SK-N-MC (cell line): ENCODE data around the gene CDC16.

Experiments
- DNase-seq: peaks from one replicate; pipeline ENCODE4 v3.0.0-alpha.2; 2011; ENCODE audit warnings: low read depth, low spot score
- H3K27ac ChIP-seq: fragments of 200-600 bp; sonication (generic); 2 replicates; pipeline ENCODE4 v1.5.1; 2016; ENCODE audit warnings: mixed run types
- H3K36me3 ChIP-seq: fragments of 200-600 bp; sonication (generic); 2 replicates; pipeline ENCODE4 v1.6.1; 2017; ENCODE audit warnings: antibody characterized with exemption, low read length, mixed read lengths; ENCODE audit not compliant: insufficient read depth
- H3K4me3 ChIP-seq: fragments of 200-600 bp; sonication (generic); 2 replicates; pipeline ENCODE4 v1.5.1; 2016
- H3K9ac ChIP-seq: fragments of 200-600 bp; sonication (generic); 2 replicates; pipeline ENCODE4 v1.8.0; 2017; ENCODE audit warnings: mixed run types, mixed read lengths; ENCODE audit not compliant: insufficient read length
- H3K9me3 ChIP-seq: fragments of 200-600 bp; sonication (generic); 2 replicates; pipeline ENCODE4 v1.6.1; 2017; ENCODE audit warnings: low read depth, mild to moderate bottlenecking, antibody characterized with exemption, low read length, moderate library complexity, mixed read lengths
- EZH2 ChIP-seq: fragments of 200-600 bp; sonication (generic); IDR thresholded peaks from one replicate; pipeline ENCODE4 v1.6.1; 2017; ENCODE audit warnings: antibody characterized with exemption
- FOXP2 ChIP-seq: optimal IDR thresholded peaks from 2 replicates; pipeline ENCODE3; 2011; ENCODE audit warnings: mild to moderate bottlenecking, moderate library complexity; ENCODE audit not compliant: insufficient read depth; ENCODE audit errors: extremely low read length, control extremely low read depth
- POLR2AphosphoS5 ChIP-seq: IDR thresholded peaks from 2 replicates; pipeline ENCODE4 v1.6.1; 2012; ENCODE audit warnings: mild to moderate bottlenecking, low read depth, low read length, borderline replicate concordance

The CDC16 gene

DNA sequence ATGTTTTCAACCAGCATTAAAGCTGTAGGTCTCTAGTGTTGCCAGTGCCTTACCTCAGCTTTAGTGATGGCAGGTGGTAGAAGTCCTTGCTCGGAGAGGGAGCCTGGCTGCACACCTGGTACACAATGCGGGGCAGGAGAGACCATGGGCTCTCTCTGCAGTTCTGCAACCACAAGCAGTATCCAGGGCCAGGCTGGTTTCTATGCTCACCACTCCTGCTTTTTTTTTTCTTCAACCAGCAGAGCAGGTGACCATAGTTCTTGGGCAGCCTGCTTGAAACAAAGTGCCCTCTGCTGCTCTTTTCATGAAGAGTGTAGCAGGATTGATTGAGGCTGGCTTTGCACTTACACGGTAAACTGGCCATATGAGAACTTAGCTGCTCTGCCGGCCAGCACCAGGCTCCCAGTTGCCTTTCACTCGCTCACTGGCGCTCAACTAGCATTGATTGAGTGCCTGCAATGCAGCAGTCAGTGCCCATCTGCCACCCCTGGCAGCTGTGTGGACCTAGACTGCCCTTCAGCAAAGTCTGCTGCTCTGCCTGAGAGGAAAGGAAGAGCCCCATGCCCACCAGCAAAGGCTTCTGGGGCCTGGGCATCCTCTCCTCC is 75.2 kb downstream of the CDC16 start:
- no peak for DNase-seq
- Histone ChIP-seq H3K4me3 (no peak overlapping the region), H3K9me3 (no peaks in the 10 kb centered on the region), H3K9ac (no peak overlapping the region), H3K36me3 (peaks cover 12% of the 10 kb centered on the region; the same call in 1 of the 2 replicates), H3K27ac (no peak overlapping the region)
- TF ChIP-seq EZH2 (no peak), POLR2AphosphoS5 (no peak), FOXP2 (no peak)

DNA sequence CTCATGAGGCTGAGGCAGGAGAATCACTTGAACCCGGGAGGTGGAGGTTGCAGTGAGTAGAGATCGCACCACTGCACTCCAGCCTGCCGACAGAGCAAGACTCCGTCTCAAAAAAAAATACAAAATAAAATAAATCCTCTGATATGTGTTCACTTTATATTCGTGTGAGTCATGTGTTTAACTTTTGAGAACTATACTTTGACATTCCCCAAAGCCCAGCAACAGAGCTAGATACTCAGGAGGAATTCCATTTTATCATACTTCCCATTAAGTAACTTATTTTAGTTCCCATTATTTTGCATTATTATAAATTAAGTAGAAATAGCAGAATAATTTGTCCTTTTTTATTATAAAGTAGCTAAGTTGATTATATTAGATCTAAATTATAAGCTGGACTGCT is 76.3 kb downstream of the CDC16 start:
- H3K36me3 ChIP-seq = peaks cover 9% of the 10 kb centered on the region; the same call in 1 of the 2 replicates
- no peak overlapping the region for H3K27ac ChIP-seq
- TF ChIP-seq EZH2 = no peak
- no peak for TF ChIP-seq FOXP2
- TF ChIP-seq POLR2AphosphoS5 = no peak
- no peak for DNase-seq
- no peaks in the 10 kb centered on the region for H3K9me3 ChIP-seq
- H3K4me3 ChIP-seq = no peak overlapping the region
- H3K9ac ChIP-seq = no peak overlapping the region

GRCh38 chr13:114311387-114311786 is 76.7 kb downstream of the CDC16 start:
- no peak for DNase-seq
- Histone ChIP-seq H3K4me3 (peak overlapping the region; percentile 65), H3K9me3 (no peaks in the 10 kb centered on the region), H3K27ac (peak overlapping the region; percentile 88), H3K9ac (peak overlapping the region; percentile 66), H3K36me3 (peaks cover 7% of the 10 kb centered on the region; the same call in 1 of the 2 replicates)
- TF ChIP-seq POLR2AphosphoS5 (no peak), EZH2 (no peak), FOXP2 (no peak)

DNA sequence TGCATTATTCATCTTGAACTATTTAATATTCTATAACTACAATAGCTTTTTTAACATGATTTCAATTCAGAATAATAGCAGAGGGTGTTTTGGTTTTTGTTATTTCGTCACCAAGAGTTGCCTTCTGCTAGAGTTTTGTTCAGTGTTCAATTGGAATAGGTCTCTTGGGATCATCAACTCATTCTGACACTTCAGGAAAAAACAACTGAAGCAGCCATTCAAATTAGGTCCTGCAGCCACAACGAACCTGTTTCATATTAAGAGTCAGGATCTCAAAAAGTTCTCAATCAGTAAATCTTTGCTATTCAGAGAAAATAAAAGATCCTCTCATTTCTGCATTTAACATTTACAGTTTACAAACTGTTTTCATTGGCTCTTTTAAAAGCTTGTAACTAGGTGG is 77.2 kb downstream of the CDC16 start:
- H3K4me3 ChIP-seq = peak overlapping the region; percentile 65
- peak; percentile 59 for DNase-seq
- H3K27ac ChIP-seq = peak overlapping the region; percentile 88
- no peak for TF ChIP-seq POLR2AphosphoS5
- TF ChIP-seq EZH2 = no peak
- no peak for TF ChIP-seq FOXP2
- H3K36me3 ChIP-seq = peaks cover 6% of the 10 kb centered on the region; the same call in 1 of the 2 replicates
- H3K9ac ChIP-seq = peak overlapping the region; percentile 66
- H3K9me3 ChIP-seq = no peaks in the 10 kb centered on the region

DNA sequence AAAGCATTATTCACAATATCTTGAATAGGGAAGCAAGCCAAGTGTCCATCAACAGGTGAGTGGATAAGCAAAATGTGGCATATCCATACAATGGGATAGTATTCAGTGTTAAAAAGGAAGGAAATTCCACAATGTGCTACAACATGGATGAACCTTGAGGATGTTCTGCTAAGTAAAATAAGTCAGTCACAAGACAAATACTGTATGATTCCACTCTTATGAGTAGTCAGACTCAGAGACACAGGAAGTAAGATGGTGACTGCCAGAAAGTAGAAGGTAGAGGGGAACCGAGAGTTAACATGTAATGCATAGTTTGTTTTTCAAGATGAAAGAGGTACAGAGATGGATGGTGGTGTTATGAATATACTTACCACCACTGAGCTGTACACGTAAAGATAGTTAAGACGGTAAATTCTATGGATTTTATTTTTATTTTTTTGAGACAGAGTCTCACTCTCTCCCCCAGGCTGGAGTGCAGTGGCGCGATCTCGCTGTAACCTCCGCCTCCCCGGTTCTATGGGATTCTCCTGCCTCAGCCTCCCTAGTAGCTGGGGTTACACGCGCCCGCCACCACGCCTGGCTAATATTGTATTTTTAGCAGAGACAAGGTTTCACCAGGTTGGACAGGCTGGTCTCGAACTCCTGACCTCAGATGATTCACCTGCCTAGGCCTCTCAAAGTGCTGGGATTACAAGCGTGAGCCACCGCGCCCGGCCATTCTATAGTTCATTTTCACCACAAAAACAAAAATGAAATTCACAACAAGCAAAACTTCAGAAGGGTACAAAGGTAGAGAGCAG is 78.6 kb downstream of the CDC16 start:
- H3K4me3 ChIP-seq = peak overlapping the region; percentile 89

DNA sequence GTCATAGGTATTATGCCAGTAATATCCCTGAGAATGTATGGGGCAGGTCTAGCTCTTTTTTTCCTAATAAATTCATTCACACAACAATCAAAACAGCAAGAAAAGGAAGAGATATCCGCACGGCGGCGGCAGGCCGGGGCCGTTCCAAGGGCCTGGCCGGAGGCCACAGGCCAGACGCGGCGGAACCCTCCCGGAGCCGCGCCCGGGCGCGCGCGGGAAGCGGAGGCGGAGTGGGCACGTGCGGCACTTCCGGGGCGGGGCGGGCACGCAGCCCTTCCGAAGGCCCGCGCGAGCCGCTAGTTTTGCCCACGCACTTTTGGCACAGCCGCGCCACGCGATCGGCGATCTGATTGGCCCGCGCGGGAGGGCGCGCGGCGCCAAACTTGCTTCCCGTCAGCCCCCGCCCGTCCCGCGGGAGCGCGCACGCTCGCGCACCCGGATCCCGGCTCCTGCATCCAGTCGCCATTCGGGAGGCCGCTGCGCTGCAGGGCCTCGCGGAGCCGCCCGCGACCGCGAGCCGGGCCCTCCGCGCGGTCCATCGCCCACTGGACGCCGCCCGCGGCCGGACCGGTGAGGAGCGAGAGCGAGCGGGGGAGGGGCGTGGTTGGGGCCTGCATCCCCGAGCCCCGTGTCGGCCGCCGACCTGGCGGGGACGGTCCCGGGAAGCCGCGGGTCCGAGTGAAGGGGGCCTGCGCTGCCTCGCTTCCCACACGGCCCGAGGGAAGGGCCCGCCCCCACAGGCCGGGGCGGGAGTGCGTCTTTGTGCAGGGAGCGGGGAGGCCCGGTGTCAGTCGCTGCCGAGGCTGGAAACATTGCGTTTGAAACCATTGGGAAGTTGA is 79.6 kb downstream of the CDC16 start, which contains the start of gene CHAMP1:
TSS of gene CHAMP1 (plus strand) at position 430 of the 839 bp plus-strand sequence. CDS start 9,340 bp downstream, outside the sequence.
- H3K4me3 ChIP-seq = peak within 1 kb of the TSS; percentile 89
- H3K9ac ChIP-seq = peak within 1 kb of the TSS; percentile 98
- H3K9me3 ChIP-seq = no peaks in the 10 kb centered on the region
- H3K27ac ChIP-seq = peak within 1 kb of the TSS; percentile 87
- peak; percentile 51 for DNase-seq
- H3K36me3 ChIP-seq = peaks cover 18% of the 10 kb centered on the region
- no peak for TF ChIP-seq EZH2
- TF ChIP-seq POLR2AphosphoS5 = peak; percentile 75
- no peak for TF ChIP-seq FOXP2

More for the DNA sequence above, 78.6 kb downstream of the CDC16 start:
- no peak for DNase-seq
- no peaks in the 10 kb centered on the region for H3K9me3 ChIP-seq
- H3K36me3 ChIP-seq = peaks cover 7% of the 10 kb centered on the region
- H3K9ac ChIP-seq = peak overlapping the region; percentile 87
- TF ChIP-seq FOXP2 = no peak
- TF ChIP-seq POLR2AphosphoS5 = no peak
- TF ChIP-seq EZH2 = no peak
- peak overlapping the region; percentile 87 for H3K27ac ChIP-seq

DNA sequence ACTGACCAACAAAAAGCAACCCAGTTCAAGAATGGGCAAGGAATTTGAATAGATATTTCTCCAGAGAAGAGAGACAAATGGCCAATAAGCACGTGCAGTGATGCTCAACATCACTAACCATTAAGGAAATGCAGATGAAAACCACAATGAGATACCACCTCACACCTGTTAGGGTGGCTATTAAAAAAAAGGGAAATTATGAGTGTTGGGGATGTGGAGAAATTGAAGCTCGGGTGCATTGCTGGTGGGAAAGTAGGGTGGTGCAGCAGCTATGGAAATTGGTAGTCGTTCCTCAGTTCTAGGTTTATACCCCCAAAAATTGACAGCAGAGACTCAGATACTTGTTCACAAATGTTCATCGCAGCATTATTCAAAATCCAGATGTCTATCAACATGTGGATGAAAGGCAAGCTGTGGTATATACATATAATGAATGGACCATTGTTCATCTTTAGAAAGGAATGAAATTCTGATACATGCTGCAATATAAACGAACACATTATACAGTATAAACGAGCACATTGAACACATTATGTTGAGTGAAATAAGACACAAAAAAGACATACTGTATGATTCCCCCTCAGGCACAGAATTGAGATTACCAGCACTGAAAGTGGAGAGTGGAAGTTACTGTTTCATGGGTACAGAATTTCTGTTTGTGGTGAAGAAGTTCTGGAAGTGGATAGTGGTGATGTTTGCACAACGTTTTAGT is 80.5 kb downstream of the CDC16 start:
- peak overlapping the region; percentile 77 for H3K27ac ChIP-seq
- no peak for DNase-seq

More for the DNA sequence above, 80.5 kb downstream of the CDC16 start:
- TF ChIP-seq POLR2AphosphoS5 = no peak
- no peak for TF ChIP-seq EZH2
- no peak for TF ChIP-seq FOXP2
- H3K9ac ChIP-seq = peak overlapping the region; percentile 98
- peak overlapping the region; percentile 89 for H3K4me3 ChIP-seq
- H3K36me3 ChIP-seq = peaks cover 27% of the 10 kb centered on the region
- H3K9me3 ChIP-seq = no peaks in the 10 kb centered on the region
